Activated naive CD4-positive, alpha-beta T cell (primary cell): ENCODE measurements around the gene BEX2.
"Not testable (repeated sequence)": the region's sequence is repeated elsewhere in the genome, so short reads cannot be mapped to it uniquely, and the experiment has no call there.

ENCODE experiments used
- DNase-seq, 4 experiments: peaks; one replicate each; lab custom pipeline; 2025; lab: John Stamatoyannopoulos, UW

BEX2 gene

GRCh38 chrX:103310555-103311398 is at the start of gene BEX2:
Gene BEX2, minus strand, starts transcription at chrX:103310990. Its CDS starts 1,014 bp downstream, at chrX:103309976.
- DNase-seq = peak; percentile 39 to 78 (median 58)

GRCh38 chrX:103360092-103360491 is 49.3 kb upstream of the BEX2 start:
- DNase-seq = no peak

- DNase-seq = not testable (repeated sequence)
Measured at GRCh38 chrX:103359605-103360004, 48.8 kb upstream of the BEX2 start.

GRCh38 chrX:103357871-103358270 is 47.1 kb upstream of the BEX2 start:
- no peak for DNase-seq

GRCh38 chrX:103356858-103357257 is 46.1 kb upstream of the BEX2 start:
- DNase-seq = no peak

GRCh38 chrX:103356130-103356798 is 45.5 kb upstream of the BEX2 start, which contains the start of gene TCEAL9:
Gene TCEAL9, plus strand, starts transcription at chrX:103356506. Its CDS starts 1,179 bp downstream, at chrX:103357685.
- DNase-seq = no peak

- no peak for DNase-seq
Measured at GRCh38 chrX:103347682-103348397, 37.0 kb upstream of the BEX2 start.

GRCh38 chrX:103344606-103345005 is 33.8 kb upstream of the BEX2 start:
- DNase-seq = no peak

- DNase-seq = peak in 3 of 4 experiments; percentile 1 to 7 (median 5)
Measured at GRCh38 chrX:103343105-103343504, 32.3 kb upstream of the BEX2 start.

GRCh38 chrX:103338663-103339062 is 27.9 kb upstream of the BEX2 start:
- DNase-seq = no peak

- DNase-seq = no peak
Measured at GRCh38 chrX:103330681-103331288, 20.0 kb upstream of the BEX2 start.

GRCh38 chrX:103329991-103330390 is 19.2 kb upstream of the BEX2 start, which contains the start of gene TCEAL7:
Gene TCEAL7, plus strand, starts transcription at chrX:103330239. Its CDS starts 1,165 bp downstream, at chrX:103331404.
- DNase-seq = no peak

- DNase-seq = no peak
Measured at GRCh38 chrX:103311399-103311780, 600 bp upstream of the BEX2 start.

GRCh38 chrX:103309860-103310554 is 783 bp downstream of the BEX2 start:
- no peak for DNase-seq

GRCh38 chrX:103305666-103306065 is 5.1 kb downstream of the BEX2 start:
- not testable (repeated sequence) for DNase-seq

- DNase-seq = no peak
Measured at GRCh38 chrX:103304705-103305104, 6.1 kb downstream of the BEX2 start.

- DNase-seq = no peak
Measured at GRCh38 chrX:103293118-103293517, 17.7 kb downstream of the BEX2 start.

GRCh38 chrX:103279624-103280023 is 31.2 kb downstream of the BEX2 start:
- DNase-seq = no peak

GRCh38 chrX:103276581-103277002 is 34.2 kb downstream of the BEX2 start, which contains the start of gene TCEAL5:
Gene TCEAL5, minus strand, starts transcription at chrX:103276750. Its CDS starts 2,187 bp downstream, at chrX:103274563.
- no peak for DNase-seq

- DNase-seq = no peak
Measured at GRCh38 chrX:103275947-103276567, 34.7 kb downstream of the BEX2 start.

- DNase-seq = no peak
Measured at GRCh38 chrX:103274284-103274683, 36.5 kb downstream of the BEX2 start.
